Measurements from ENCODE around the gene ASS1. TPM values are rescaled to one million over a fixed set of nuclear protein-coding genes. Genes with fewer than 3 reads are reported as not detected.
"Not testable (repeated sequence)": the region's sequence is repeated elsewhere in the genome, so short reads cannot be mapped to it uniquely, and the experiment has no call there.

ASS1 gene
- total and polyA plus RNA-seq, 3 donors from 2014 or later, result 68.5 to 153 (median 90.2) TPM

GRCh38 chr9:130399768-130400167 is 45.0 kb upstream of the ASS1 start:
- no peak for DNase-seq
- WGBS, 2 donors, result 60 to 72% methylated on average over 6 to 8 of the region's 8 CpGs
- no peak for TF ChIP-seq POLR2A (IDR thresholded peaks at IDR 0.05)
- TF ChIP-seq, protein P1, sequence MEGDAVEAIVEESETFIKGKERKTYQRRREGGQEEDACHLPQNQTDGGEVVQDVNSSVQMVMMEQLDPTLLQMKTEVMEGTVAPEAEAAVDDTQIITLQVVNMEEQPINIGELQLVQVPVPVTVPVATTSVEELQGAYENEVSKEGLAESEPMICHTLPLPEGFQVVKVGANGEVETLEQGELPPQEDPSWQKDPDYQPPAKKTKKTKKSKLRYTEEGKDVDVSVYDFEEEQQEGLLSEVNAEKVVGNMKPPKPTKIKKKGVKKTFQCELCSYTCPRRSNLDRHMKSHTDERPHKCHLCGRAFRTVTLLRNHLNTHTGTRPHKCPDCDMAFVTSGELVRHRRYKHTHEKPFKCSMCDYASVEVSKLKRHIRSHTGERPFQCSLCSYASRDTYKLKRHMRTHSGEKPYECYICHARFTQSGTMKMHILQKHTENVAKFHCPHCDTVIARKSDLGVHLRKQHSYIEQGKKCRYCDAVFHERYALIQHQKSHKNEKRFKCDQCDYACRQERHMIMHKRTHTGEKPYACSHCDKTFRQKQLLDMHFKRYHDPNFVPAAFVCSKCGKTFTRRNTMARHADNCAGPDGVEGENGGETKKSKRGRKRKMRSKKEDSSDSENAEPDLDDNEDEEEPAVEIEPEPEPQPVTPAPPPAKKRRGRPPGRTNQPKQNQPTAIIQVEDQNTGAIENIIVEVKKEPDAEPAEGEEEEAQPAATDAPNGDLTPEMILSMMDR (IDR thresholded peaks at IDR 0.05), result no peak
- no peak overlapping the region for H3K4me3 ChIP-seq
- intact Hi-C loops (cut with DNase I; ENCODE audit: low total_unique reads), result no loop called here
- no peaks in the 10 kb centered on the region for H3K9me3 ChIP-seq
- no peaks in the 10 kb centered on the region for H3K4me1 ChIP-seq
- H3K27ac ChIP-seq, result no peak overlapping the region
- no peaks in the 10 kb centered on the region for H3K27me3 ChIP-seq
- no peaks in the 10 kb centered on the region for H3K36me3 ChIP-seq (ENCODE audit: low read depth, missing control alignments)

- Histone ChIP-seq H3K27me3 (no peaks in the 10 kb centered on the region), H3K27ac (no peak overlapping the region), H3K4me3 (no peak overlapping the region), H3K9me3 (no peaks in the 10 kb centered on the region), H3K36me3 (ENCODE audit: low read depth, missing control alignments) (no peaks in the 10 kb centered on the region), H3K4me1 (no peaks in the 10 kb centered on the region)
- intact Hi-C loops (cut with DNase I; ENCODE audit: low total_unique reads), result no loop called here
- TF ChIP-seq, protein P1 (IDR thresholded peaks at IDR 0.05), result no peak
- no peak for TF ChIP-seq POLR2A (IDR thresholded peaks at IDR 0.05)
- WGBS, 2 donors, result 96 to 98% methylated on average over 8 of the region's 8 CpGs
- DNase-seq, result no peak
Measured at GRCh38 chr9:130400870-130401269, 43.9 kb upstream of the ASS1 start.

- 88 to 98% methylated on average over 3 of the region's 3 CpGs for WGBS, 2 donors
- H3K27me3 ChIP-seq; H3K9me3 ChIP-seq; intact Hi-C loops (cut with DNase I; ENCODE audit: low total_unique reads); H3K4me3 ChIP-seq; DNase-seq; H3K27ac ChIP-seq; H3K4me1 ChIP-seq; H3K36me3 ChIP-seq (ENCODE audit: low read depth, missing control alignments): not testable (repeated sequence)
Measured at GRCh38 chr9:130401742-130402141, 43.0 kb upstream of the ASS1 start.

- H3K4me3 ChIP-seq, result no peak overlapping the region
- no peaks in the 10 kb centered on the region for H3K4me1 ChIP-seq
- no peaks in the 10 kb centered on the region for H3K9me3 ChIP-seq
- no peak for DNase-seq
- no peak overlapping the region for H3K27ac ChIP-seq
- H3K36me3 ChIP-seq (ENCODE audit: low read depth, missing control alignments), result no peaks in the 10 kb centered on the region
- 94% methylated on average over 3 of the region's 3 CpGs for WGBS, 2 donors
- TF ChIP-seq, protein P1 (IDR thresholded peaks at IDR 0.05), result no peak
- TF ChIP-seq POLR2A (IDR thresholded peaks at IDR 0.05), result no peak
- intact Hi-C loops (cut with DNase I; ENCODE audit: low total_unique reads), result no loop called here
- no peaks in the 10 kb centered on the region for H3K27me3 ChIP-seq
Measured at GRCh38 chr9:130402243-130402642, 42.5 kb upstream of the ASS1 start.

- Histone ChIP-seq H3K36me3 (ENCODE audit: low read depth, missing control alignments) (no peaks in the 10 kb centered on the region), H3K27ac (no peak overlapping the region)
Measured at GRCh38 chr9:130402645-130403440, 41.9 kb upstream of the ASS1 start.

More at GRCh38 chr9:130402645-130403440, 41.9 kb upstream of the ASS1 start:
- Histone ChIP-seq H3K9me3 (no peaks in the 10 kb centered on the region), H3K4me3 (no peak overlapping the region), H3K4me1 (no peaks in the 10 kb centered on the region), H3K27me3 (no peaks in the 10 kb centered on the region)
- DNase-seq, result no peak
- intact Hi-C loops (cut with DNase I; ENCODE audit: low total_unique reads), result no loop called here
- TF ChIP-seq POLR2A (IDR thresholded peaks at IDR 0.05), result no peak
- WGBS, 2 donors, result 90 to 91% methylated on average over 14 to 28 of the region's 28 CpGs

All from testis (tissue), 3 donors.